Neural cell (in vitro differentiated cells): ENCODE measurements around the gene CDS1. TPM values are rescaled to one million over a fixed set of nuclear protein-coding genes. Genes with fewer than 3 reads are reported as not detected.

Experiments used
- H2AFZ ChIP-seq: fragments of 200-600, 300-800 bp; sonication (generic), shearing (Covaris generic); 2 replicates; pipeline ENCODE4 v1.6.0; 2014; ENCODE audit warnings: low read depth, mild to moderate bottlenecking, antibody characterized with exemption, low read length, moderate library complexity
- H3F3A ChIP-seq: fragments of 200-600 bp; shearing (Covaris generic); 2 replicates; pipeline ENCODE4 v1.6.1; 2016; ENCODE audit warnings: mild to moderate bottlenecking, moderate library complexity, mixed read lengths, antibody characterized with exemption, low read length; ENCODE audit not compliant: insufficient read depth, poor library complexity, severe bottlenecking
- H3K27ac ChIP-seq: fragments of 200-600, 300-800 bp; sonication (generic), shearing (Covaris generic); 2 replicates; pipeline ENCODE4 v1.5.1; 2014; ENCODE audit warnings: mild to moderate bottlenecking, low read length, moderate library complexity
- H3K27me3 ChIP-seq: fragments of 300-800, 200-600 bp; sonication (generic), shearing (Covaris generic); 2 replicates; pipeline ENCODE4 v1.6.0; 2014; ENCODE audit warnings: mild to moderate bottlenecking, low read depth, low read length, moderate library complexity; ENCODE audit not compliant: insufficient read depth
- H3K36me3 ChIP-seq: fragments of 300-800, 200-600 bp; sonication (generic), shearing (Covaris generic); 2 replicates; pipeline ENCODE4 v1.5.1; 2014; ENCODE audit warnings: mild to moderate bottlenecking, antibody characterized with exemption, low read length, moderate library complexity; ENCODE audit not compliant: insufficient read depth
- H3K4me2 ChIP-seq: fragments of 300-800, 200-600 bp; sonication (generic), shearing (Covaris generic); 2 replicates; pipeline ENCODE4 v1.6.0; 2014; ENCODE audit warnings: mild to moderate bottlenecking, low read length
- H3K4me3 ChIP-seq: fragments of 300-800, 200-600 bp; sonication (generic), shearing (Covaris generic); 2 replicates; pipeline ENCODE4 v1.5.1; 2014; ENCODE audit warnings: mild to moderate bottlenecking, low read length, moderate library complexity
- H3K79me2 ChIP-seq: fragments of 200-600 bp; shearing (Covaris generic); replicated peaks from 2 replicates; pipeline ENCODE4 v1.6.0; 2014; ENCODE audit warnings: mild to moderate bottlenecking, low read length, moderate library complexity; ENCODE audit not compliant: insufficient read depth
- H3K9ac ChIP-seq: fragments of 300-800, 200-600 bp; sonication (generic), shearing (Covaris generic); 2 replicates; pipeline ENCODE4 v1.6.1; 2016; ENCODE audit warnings: mild to moderate bottlenecking, low read length, mixed read lengths
- H3K9me2 ChIP-seq: fragments of 200-600 bp; shearing (Covaris generic); 2 replicates; pipeline ENCODE4 v1.6.1; 2016; ENCODE audit warnings: mild to moderate bottlenecking, low read length, mixed read lengths; ENCODE audit not compliant: insufficient read depth
- H3K9me3 ChIP-seq: fragments of 200-600, 300-800 bp; sonication (generic), shearing (Covaris generic); 2 replicates; pipeline ENCODE4 v1.6.1; 2016; ENCODE audit warnings: mild to moderate bottlenecking, mixed run types, low read length, moderate library complexity, mixed read lengths
- H4K20me1 ChIP-seq: fragments of 200-600 bp; shearing (Covaris generic); 2 replicates; pipeline ENCODE4 v1.6.1; 2016; ENCODE audit warnings: mild to moderate bottlenecking, mixed run types; ENCODE audit not compliant: insufficient read depth
- CTCF ChIP-seq: fragments of 450-650 bp; IDR thresholded peaks from 2 replicates; pipeline ENCODE4 v1.5.1; 2014; ENCODE audit warnings: antibody characterized with exemption, mild to moderate bottlenecking, moderate library complexity; ENCODE audit not compliant: poor library complexity, severe bottlenecking
- EP300 ChIP-seq: fragments of 450-650 bp; conservative IDR thresholded peaks from 2 replicates; pipeline ENCODE4 v1.6.1; 2014; ENCODE audit warnings: antibody characterized with exemption, mild to moderate bottlenecking, moderate library complexity; ENCODE audit not compliant: poor library complexity, severe bottlenecking
- EZH2 ChIP-seq: fragments of 200-600, 300-800 bp; shearing (Covaris generic), sonication (generic); IDR thresholded peaks from 2 replicates; pipeline ENCODE4 v1.6.1; 2014; ENCODE audit warnings: antibody characterized with exemption, low read length, borderline replicate concordance, mild to moderate bottlenecking; ENCODE audit not compliant: insufficient read depth, poor library complexity, severe bottlenecking
- POLR2AphosphoS5 ChIP-seq: IDR thresholded peaks from 2 replicates; pipeline ENCODE4 v1.6.1; 2012
- RAD21 ChIP-seq: fragments of 450-650 bp; conservative IDR thresholded peaks from 2 replicates; pipeline ENCODE4 v1.6.1; 2014; ENCODE audit warnings: antibody characterized with exemption, mild to moderate bottlenecking, moderate library complexity
- REST ChIP-seq: IDR thresholded peaks from 2 replicates; pipeline ENCODE4 v1.6.1; 2012; ENCODE audit warnings: borderline replicate concordance
- SMC3 ChIP-seq: fragments of 450-650 bp; conservative IDR thresholded peaks from 2 replicates; pipeline ENCODE4 v1.6.1; 2014; ENCODE audit warnings: antibody characterized with exemption, mild to moderate bottlenecking, moderate library complexity; ENCODE audit not compliant: poor library complexity
- TAF1 ChIP-seq: IDR thresholded peaks from 2 replicates; pipeline ENCODE4 v1.6.1; 2012; ENCODE audit warnings: low read depth
- polyA plus RNA-seq: library from polyadenylated mRNA; depleted of rRNA; stranded (reverse); fragments of >200 nt; gene quantifications from 2 replicates; pipeline ENCODE4 v1.2.3, GENCODE V29; 2014

CDS1 gene
- polyA plus RNA-seq, 1 donor from 2014 or later, result 6.1 TPM

- no peak overlapping the region for H3K4me3 ChIP-seq
- H3K27ac ChIP-seq, result no peak overlapping the region
- H3K79me2 ChIP-seq, result no peaks in the 10 kb centered on the region
- no peaks in the 10 kb centered on the region for H3K9me3 ChIP-seq
- no peaks in the 10 kb centered on the region for H4K20me1 ChIP-seq
- H3K9ac ChIP-seq, result no peak overlapping the region
- no peak overlapping the region for H2AFZ ChIP-seq
- H3K27me3 ChIP-seq, result no peaks in the 10 kb centered on the region
- H3F3A ChIP-seq, result no peaks in the 10 kb centered on the region
- no peaks in the 10 kb centered on the region for H3K9me2 ChIP-seq
- no peaks in the 10 kb centered on the region for H3K36me3 ChIP-seq
- no peak overlapping the region for H3K4me2 ChIP-seq
- TF ChIP-seq RAD21, result no peak
- TF ChIP-seq CTCF, result no peak
- no peak for TF ChIP-seq REST
- TF ChIP-seq TAF1, result no peak
- no peak for TF ChIP-seq SMC3
- no peak for TF ChIP-seq EZH2
- TF ChIP-seq EP300, result no peak
- TF ChIP-seq POLR2AphosphoS5, result no peak
Measured at GRCh38 chr4:84622959-84623358, 40.0 kb downstream of the CDS1 start.

- H3K4me2 ChIP-seq, result no peak overlapping the region
- H3K9ac ChIP-seq, result no peak overlapping the region
- H3F3A ChIP-seq, result no peaks in the 10 kb centered on the region
- TF ChIP-seq CTCF (no peak), TAF1 (no peak), EP300 (no peak), SMC3 (no peak), REST (no peak)
- H4K20me1 ChIP-seq, result no peaks in the 10 kb centered on the region
- no peak overlapping the region for H3K4me3 ChIP-seq
- H3K9me3 ChIP-seq, result no peaks in the 10 kb centered on the region
- H3K27me3 ChIP-seq, result no peaks in the 10 kb centered on the region
- H3K27ac ChIP-seq, result no peak overlapping the region
- no peak overlapping the region for H2AFZ ChIP-seq
- no peaks in the 10 kb centered on the region for H3K36me3 ChIP-seq
- no peaks in the 10 kb centered on the region for H3K79me2 ChIP-seq
- H3K9me2 ChIP-seq, result no peaks in the 10 kb centered on the region
Measured at GRCh38 chr4:84623661-84624060, 40.7 kb downstream of the CDS1 start.
